HG03457 (cell line): ENCODE measurements around the gene DIS3.
"Not testable (repeated sequence)": the region's sequence is repeated elsewhere in the genome, so short reads cannot be mapped to it uniquely, and the experiment has no call there.

Experiments
- ATAC-seq: cut with Tn5 transposase; IDR thresholded peaks from one replicate; pipeline ENCODE4 v1.9.1; 2021; ENCODE audit warnings: moderate number of reproducible peaks; ENCODE audit not compliant: unreplicated experiment

DIS3 gene

GRCh38 chr13:72745260-72745659 is 36.4 kb downstream of the DIS3 start:
- no peak for ATAC-seq

- no peak for ATAC-seq
Observed at GRCh38 chr13:72740015-72740414, 41.7 kb downstream of the DIS3 start.

- ATAC-seq = no peak
Observed at GRCh38 chr13:72737033-72737432, 44.7 kb downstream of the DIS3 start.

GRCh38 chr13:72728290-72728605 is 53.5 kb downstream of the DIS3 start:
- ATAC-seq = no peak

GRCh38 chr13:72727417-72728289 is 54.0 kb downstream of the DIS3 start, which contains the start of the genes BORA and MZT1:
BORA (plus strand) TSS chr13:72727923; CDS start chr13:72728941, 1,018 bp downstream.
MZT1 (minus strand) TSS chr13:72727629; CDS start chr13:72727602, 27 bp downstream.
- peak; percentile 95 for ATAC-seq

- ATAC-seq = peak; percentile 13
Observed at GRCh38 chr13:72726726-72727416, 54.8 kb downstream of the DIS3 start.

- ATAC-seq = not testable (repeated sequence)
Observed at GRCh38 chr13:72726185-72726584, 55.5 kb downstream of the DIS3 start.

GRCh38 chr13:72716776-72717175 is 64.9 kb downstream of the DIS3 start:
- ATAC-seq = no peak
